Measurements from ENCODE around the gene FAM98B.

DNA sequence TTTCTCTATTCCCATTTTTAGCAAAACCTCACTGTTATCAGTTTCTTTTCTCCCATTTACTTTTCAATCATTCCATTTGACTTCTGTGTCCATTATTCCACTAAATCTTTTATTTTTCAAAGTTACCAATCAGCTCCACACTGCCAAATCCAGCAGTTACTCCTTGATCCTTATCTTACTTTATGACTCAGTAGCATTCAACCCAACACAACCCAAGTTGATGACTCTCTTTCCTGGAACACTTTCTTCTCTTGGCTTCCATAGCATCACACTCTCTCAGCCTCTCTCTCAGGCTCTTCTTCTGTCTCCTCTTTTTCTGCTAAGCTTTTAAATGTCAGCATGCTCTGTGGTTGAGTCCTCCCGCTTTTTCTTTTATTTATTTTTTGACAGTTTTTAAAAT is 74.4 kb downstream of the FAM98B start:
- no peak for TF ChIP-seq POLR2A (IDR thresholded peaks at IDR 0.05)
- TF ChIP-seq, protein P1, sequence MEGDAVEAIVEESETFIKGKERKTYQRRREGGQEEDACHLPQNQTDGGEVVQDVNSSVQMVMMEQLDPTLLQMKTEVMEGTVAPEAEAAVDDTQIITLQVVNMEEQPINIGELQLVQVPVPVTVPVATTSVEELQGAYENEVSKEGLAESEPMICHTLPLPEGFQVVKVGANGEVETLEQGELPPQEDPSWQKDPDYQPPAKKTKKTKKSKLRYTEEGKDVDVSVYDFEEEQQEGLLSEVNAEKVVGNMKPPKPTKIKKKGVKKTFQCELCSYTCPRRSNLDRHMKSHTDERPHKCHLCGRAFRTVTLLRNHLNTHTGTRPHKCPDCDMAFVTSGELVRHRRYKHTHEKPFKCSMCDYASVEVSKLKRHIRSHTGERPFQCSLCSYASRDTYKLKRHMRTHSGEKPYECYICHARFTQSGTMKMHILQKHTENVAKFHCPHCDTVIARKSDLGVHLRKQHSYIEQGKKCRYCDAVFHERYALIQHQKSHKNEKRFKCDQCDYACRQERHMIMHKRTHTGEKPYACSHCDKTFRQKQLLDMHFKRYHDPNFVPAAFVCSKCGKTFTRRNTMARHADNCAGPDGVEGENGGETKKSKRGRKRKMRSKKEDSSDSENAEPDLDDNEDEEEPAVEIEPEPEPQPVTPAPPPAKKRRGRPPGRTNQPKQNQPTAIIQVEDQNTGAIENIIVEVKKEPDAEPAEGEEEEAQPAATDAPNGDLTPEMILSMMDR (IDR thresholded peaks at IDR 0.05) = no peak
- TF ChIP-seq EP300 (IDR thresholded peaks at IDR 0.05; ENCODE audit: low read depth) = no peak
- no peak for TF ChIP-seq POLR2AphosphoS5 (IDR thresholded peaks at IDR 0.05)
